Glomerular endothelial cell (primary cell): Measurements from ENCODE around the gene BCL2. TPM values are rescaled to one million over a fixed set of nuclear protein-coding genes. Genes with fewer than 3 reads are reported as not detected.

Experiments
- DNase-seq: peaks from one replicate; pipeline ENCODE4 v3.0.0-alpha.2; 2011; ENCODE audit warnings: low read depth, low spot score; ENCODE audit errors: extremely low read depth
- total RNA-seq: library from RNA; depleted of rRNA; stranded (reverse); fragments of >200 nt; gene quantifications from 2 replicates; pipeline ENCODE4 v1.2.3, GENCODE V29; 2015

BCL2 gene
- total RNA-seq, 1 donor from 2014 or later, result 6.0 TPM

DNA sequence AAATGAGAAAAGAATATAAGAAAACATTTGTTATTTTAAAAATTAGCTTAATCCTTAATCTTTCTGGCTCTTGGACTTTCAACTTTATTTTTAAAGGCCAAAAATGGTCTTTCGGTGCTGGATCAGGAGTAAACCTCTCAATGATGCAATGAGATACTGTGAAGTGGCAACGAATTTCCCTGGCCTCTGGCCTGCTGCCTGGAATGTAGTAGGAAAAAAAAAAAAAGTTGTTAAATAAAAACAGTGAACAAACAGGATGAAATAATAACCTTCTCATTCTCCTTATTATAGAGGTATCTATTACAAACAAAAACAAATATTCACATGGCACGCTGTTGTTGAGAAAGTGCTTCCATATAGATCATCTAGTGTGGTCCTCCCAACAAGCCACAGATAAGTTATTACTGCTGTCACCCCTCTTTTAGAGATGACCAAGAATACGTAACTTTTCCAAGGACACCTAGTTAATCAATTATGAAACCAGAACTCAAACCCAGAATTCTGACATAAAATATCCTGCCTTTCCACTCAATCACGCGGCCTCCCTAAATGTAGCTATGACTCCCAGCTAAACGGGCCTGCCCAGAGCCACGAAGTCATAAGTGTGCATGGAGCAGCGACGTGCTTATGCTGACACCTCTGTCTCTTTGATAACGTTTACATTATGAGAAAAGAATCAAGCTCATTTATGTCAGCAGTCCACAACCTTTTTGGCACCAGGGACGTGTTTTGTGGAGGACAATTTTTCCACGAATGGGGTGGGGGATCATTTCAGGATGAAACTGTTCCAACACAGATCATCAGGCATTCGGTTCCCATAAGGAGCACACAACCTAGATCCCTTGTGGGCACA lies 170.9 kb downstream of the BCL2 start:
- DNase-seq, result no peak

DNA sequence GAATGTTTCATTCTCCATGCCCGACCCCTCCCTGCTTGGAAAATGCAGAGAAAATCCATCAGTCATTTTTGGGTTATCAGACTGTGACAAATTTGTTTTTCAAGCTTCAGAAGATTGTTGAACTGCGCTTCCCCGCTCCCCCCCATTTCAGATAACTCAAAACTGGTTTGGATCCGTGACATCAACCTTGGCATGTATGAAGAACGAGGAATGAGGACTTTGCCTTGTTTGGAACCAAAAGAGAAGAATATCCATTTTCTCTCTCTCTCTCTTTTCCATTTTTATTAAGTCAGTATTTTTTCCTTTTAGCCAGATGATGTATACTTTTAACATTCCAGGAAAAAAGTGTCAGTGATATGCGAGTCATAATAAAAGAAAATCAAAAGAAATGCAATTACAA lies 171.6 kb downstream of the BCL2 start:
- no peak for DNase-seq

DNA sequence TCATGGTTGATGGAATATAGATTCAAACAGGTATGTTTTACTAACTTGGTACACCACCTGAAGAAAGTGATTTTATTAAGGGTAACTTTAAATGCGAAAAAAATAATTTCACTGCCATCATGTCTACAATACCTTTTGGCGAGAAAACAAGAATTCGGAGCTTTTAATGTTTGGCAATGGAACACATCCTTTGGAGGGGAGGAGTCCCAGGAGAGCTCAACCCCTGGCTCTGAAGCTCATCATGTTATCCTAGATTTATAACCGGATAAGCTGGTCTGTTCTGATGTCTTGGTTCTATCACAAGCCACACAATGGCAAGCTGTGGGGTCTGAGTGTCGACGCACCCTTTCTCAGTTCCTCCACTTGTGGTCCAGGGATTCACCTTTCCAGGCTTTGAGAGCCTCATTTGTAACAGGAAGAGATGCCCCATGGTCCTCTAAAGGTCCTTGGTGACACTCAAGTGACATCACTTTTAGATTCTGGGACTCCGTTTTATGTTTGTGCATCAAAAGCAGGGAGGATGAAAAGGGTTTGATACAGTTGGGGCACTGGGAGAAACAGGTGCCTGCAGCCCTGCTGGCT lies 172.7 kb downstream of the BCL2 start:
- no peak for DNase-seq

DNA sequence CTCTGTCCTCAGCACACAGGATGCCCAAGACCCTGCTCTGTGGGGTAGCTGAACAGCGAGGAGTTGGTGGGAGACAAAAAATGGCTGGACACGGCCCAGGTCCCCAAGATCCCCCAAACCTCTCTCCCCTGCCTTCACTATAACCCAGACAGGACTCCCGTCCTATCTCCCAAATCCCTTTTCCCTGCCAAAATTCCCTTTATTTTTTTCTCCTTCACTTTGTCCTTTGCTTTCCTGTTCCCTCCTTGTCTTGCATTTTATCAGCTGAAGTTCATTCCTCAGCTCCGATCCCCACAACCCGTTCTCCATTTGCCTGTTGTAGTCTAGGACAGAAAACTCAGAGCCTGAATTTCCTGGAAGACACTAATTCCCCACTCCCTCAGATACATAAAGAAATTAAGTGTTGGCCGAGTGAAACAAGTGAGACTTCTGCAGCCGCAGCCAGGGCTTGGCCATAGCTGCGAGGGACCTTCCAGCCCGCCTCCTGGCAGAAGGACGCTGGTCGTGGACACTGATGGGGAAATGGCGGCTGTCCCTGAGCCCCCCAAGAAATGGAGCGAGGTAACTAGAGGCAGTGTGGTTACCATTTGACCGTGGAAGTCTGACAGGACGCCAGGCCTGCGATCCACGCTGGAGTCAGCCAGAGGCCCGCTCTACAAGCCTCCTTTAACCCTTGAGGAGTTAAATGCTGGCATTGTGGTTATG lies 173.6 kb downstream of the BCL2 start:
- no peak for DNase-seq

DNA sequence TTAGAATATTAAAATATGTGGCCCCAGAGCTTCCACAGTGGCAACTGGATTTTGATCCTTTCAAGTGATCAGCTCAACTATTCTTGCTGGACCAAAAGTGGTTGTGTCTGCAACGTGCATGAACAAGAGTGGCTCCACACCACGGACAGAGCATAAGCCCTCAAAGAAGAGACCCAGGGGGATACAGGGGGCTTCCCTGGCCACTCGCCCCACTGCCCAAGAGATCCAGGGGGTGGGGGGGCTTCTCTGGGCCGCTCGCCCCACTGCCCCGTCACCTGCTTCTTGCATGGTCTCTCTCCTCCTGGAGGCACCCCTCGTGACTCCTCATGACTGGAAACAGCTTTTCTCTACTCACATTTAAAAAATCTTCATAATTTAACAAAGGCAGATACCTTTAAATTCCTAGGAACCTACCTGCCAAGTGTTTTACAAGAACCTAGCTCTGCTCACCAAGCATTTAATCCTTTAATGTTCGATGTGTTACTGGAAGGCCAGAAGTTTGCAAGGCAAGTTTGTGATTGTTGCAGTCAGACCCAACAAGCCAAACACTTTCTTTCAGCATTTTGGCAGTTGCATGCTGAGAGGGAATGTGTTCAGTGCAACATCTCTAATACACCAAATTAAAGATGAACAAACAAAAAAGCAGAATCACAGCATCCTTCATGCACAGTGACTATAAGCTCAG lies 174.3 kb downstream of the BCL2 start:
- no peak for DNase-seq

DNA sequence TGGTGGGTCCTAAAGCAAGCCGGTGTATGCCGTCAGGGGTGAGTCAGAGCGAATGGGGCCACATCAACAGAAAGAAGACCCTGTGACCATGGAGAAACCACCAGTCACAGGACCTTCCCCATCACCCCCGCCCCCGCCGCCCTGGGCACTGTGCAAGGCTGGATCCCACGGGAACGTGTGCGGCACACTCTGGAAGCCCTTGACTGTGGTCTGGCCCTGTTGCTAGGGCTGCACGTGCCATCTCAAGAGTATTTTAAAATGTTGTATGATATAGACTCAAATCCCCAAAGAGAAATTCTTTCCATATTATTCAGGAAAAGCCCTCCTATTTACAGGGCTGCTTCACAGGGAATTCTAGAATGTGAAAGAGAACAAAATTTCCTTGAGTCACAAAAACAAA lies 174.8 kb downstream of the BCL2 start:
- DNase-seq, result no peak

DNA sequence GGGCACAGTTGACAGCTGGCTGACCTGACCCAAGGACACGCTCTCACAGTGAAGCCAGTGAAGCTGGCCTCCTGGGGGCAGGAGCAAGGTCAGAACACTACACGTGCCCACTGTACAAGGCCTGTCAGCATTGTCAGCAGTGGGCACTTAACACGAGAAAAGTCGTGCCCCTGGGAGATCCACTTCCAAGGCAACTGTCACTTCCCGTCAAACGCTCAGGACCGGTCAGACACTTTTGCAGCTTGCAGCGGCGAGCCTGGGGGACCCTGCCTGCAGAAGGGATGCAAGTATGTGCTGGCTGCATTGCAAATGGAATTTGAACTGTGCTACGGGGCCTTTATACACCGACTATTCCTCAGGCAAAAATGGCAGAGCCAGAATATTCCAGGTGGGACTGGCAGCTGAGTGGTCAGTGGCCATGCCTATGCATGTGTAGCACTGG lies 176.2 kb downstream of the BCL2 start:
- DNase-seq, result no peak

DNA sequence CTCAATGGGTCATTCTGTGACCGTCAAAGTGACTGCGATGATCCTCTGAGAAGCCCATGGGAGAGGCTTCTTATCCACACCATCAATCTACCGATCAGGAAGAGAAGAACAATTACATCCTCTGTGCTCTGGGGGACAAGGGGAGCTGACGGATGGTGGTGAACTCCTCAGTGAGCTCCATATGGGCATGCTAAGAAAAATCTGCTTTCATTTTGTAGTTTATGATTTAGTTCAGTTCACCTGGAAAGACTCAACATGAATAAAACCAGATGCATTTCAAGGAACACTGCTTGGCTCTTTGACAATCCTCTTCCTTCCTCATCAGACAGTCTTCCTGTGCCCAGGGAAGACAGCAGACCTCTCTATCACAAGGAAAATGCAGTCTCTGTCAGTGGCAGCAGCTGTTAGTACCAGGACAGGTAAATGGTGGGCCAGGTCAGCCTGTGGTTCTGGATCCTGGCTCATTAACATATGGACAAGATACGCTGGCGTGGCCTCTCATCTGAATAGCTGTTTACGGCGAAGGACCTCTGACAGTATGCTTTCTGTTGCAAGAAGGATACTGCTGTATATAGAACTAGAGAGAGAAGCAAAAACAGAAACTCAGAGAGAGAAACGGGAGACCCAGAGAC lies 176.9 kb downstream of the BCL2 start:
- no peak for DNase-seq

DNA sequence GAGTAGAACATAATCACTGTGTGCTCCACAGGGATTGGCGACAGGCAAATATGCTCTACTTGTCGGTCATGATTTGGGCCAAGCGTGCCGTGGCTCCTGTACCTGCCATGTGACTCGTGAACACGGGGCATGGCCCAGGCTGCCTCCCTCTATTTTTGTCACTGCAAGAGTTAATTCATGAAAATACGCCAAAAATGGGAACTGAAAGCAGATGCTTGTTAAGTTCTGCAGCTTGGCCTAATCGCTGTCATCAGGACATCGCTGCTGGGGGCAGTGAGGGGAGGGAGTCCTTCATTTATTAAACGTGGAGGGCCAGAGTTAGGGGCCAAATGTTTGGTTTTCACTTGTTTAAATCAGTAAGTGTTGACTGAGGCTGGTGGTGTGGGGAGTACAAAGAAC lies 177.8 kb downstream of the BCL2 start:
- DNase-seq, result no peak

DNA sequence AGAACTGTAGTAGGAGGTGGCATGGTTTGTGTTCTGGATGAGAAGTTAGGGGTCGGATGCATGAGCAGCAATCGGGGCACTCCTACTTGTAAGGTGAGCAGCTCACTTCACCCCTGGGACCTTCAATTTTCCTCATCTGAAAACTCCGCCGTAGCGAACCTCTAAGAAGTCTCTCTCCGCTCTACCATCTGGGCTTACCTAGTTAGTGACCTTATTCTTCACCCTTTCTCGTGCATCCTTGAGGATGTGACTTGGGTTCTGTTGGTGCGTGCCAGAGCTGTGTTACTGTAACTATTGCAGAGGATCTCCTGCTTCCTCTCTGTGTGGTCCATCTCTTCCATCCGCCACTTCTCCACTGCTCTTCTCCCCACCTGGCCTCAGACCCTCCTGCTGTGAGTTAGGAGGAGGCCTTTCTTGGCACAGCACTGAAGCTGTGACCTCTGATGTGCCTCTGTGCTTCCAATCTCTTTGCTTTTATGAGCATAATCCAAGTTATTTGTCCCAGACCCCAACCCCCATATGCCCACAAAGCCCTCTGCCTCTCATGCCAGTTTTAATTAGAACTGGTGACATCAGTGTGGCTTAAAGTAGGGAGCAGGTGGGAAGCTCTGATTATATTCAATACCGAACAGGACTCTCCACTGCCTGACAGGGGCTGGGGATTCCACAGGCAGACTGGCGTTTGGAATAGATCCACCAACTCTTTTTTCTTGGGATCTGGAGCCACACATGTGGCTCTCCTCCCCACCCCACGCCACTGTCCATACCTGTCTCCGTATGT lies 178.4 kb downstream of the BCL2 start:
- DNase-seq, result no peak

DNA sequence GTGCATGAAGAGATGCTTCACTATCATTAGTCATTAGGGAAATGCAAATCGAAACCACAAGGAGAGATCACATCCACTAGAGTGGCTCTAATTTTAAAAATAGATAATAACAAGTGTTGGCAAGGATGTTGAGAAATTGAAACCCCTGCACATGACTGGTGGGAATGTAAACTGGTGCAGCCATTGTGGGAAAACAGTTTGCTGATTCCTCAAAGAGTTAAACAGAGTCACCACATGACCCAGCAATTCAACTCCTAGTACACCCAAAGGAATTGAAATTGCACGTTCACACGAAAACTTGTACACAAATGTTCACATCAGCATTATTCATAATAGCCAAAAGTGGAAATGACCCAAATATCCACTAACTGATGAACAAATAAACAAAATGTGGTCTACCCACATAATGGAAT lies 179.5 kb downstream of the BCL2 start:
- no peak for DNase-seq

DNA sequence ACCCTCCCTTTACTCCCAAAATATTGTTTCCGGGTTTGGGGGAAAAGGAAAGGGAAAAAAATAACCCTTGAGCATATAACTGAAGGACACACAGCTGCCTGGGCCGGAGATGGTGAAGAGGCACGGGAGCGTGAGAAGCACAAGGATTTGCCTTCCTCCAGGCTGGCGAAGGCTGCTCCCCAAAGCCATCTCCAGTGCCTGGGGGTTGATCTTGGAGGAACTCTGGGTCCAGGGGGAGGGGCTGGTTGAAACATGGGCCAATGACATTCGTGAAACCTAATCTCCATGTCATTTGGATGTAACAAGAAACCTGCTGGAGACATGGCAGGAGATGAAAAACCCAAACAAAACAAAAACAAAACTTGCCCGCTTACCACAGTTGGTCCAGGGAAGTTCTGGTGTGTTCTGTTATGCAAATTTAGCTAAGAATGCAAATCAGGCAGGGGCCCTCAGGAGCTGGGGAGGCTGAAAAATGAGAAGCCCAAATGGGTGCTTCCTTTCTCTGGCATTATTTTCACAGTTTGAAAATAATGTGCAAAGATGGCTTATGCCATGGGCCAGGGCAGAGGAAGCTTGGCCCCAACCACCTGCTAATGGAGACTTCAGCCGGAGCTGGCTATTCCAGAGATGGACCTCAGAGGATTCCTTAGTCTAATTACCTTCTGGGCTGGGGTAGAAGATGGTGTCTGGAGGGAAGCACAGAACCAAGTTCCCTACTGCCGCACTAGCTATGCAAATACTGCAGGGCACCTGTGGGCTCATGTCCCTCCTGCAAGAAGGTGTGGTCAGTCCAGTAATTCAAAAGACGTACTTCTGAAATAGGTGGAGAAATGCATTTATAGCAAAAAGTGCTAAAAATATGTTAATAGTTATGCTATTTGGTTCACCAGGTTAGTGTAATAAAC lies 180.9 kb downstream of the BCL2 start:
- DNase-seq, result no peak

DNA sequence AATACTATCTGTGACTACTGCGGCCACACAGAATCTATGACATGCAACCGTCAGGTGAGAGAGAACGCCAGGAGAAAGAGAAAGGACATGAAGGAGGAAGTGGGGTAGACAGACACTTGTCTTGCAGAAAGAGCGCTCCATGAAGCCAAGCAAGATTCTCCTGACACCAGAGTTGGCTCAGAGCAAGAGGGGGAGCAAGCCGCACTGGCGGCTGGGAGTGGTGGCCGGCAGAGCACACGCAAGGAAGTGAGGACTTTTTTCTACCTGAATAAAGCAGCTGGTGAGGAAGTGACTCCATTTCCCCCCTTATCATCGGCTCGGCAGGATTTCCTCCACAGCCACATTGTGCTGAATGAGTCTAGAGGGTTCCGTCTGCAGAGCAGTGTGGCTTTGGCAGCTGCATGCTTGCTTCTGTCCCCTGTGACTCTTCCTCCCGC lies 181.6 kb downstream of the BCL2 start:
- DNase-seq, result peak; percentile 50

DNA sequence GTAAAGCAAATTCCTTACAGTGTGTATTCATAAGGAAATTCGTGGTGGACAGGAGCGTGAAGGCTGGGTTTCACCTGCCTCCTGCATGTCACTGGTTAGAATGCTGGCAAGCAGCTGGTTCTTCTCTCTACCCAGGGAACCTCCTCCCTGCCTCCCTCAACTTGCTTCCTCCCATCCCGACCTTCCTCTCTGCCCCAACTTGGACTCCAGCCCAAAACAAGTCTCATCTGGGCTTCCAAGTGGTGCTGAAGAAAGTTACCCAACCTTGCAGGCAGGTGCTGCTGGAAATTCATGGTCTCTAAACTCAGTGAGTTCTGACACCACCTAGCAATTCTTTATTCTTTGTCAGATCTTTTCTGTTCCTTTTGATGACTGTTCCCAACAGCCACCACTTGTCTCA lies 184.5 kb downstream of the BCL2 start:
- no peak for DNase-seq

DNA sequence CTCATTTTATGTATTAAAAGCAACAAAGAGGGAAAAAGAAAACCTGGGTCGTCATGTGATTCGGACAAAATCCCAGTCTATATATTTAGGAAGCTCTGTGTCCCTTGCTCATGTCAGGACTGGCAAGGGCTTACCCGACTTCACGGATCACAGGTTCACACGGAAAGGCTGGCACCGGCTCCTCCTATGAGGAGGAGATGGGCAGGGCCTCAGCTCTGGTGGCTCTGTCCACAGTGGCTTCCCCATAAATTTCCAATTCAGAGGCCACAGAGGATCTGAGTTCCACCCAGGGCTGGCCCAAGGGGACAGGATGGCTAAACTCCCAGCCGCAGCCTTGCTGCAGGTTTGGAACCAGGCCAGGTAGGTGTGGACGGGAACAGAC lies 186.8 kb downstream of the BCL2 start:
- DNase-seq, result no peak

DNA sequence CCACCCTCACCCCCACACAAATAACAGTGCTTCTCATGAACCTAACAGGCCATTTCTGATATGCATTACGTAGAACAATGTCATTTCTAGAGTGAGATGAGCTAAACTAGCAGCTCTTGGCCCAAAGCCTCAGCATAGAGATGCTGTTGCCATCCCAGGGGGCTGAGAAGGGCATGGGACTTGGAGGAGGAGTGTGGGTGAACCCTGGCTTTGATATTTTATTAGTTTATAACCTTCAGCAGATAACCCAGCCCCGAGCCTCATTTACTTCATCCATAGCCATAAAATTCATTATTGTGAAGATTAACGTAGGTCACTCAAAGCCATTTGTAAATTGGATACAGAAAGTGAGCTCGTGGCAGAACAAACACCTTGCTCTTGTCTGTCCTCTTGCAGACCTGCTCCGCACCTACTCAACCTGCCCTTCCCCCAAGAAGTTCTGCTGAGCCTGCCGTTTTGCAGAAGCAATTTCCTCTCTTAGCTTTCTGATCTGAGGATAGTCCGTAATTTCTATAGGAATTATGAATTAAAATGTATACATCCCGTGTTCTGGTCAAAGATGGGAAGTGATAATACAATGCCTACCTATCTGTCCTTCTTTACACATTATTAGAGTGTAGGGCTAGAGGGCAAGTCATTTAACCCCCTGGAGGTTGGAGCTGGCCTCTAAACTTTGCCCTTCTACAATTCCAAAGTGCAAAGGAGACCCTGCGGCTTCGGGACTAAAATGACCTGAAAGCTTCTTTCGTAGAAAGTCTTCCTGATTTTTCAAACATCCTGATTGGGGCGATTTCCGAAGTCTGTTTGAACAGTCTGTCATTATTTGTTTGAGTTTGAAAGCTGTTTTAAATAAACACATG lies 187.4 kb downstream of the BCL2 start:
- DNase-seq, result no peak

DNA sequence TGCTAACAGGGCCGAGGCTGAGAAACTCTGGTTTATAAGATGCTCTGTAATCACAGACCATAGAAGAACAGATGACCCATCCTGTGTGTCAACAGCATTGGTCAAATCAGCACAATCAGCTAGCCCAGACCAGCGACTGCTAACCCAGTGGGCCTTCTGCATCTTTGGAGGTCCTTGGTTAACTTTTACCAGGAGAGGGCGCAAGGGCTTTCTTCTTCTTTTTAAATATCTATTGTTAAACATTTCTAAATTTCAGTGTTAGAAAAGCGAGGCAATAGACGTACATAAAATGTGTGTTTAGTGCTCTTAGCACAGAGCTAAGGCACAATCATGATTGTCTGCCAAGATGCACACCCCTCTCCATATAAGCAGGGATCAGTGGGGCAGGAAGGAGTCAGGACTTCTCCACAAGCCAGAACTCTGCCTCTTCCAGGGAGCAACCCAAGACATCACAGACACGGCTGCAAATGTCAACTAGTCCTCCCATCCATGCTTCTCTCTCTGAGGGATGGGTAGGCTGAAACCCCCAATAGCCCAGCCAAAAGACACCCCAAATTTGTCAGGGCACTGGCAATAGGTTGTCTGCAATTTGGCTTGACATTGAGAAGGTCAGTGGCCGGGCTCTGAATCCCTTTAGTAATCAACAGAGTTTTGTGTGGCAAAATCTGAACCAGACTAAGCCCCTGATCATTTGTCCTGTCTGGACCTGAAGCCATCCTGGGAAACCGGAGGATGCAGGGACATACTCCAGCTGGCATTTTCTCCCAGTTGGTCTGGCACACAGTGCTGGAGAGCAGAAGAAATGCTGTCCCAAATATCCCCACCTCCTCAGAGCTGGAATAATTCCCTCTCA lies 188.2 kb downstream of the BCL2 start:
- DNase-seq, result peak; percentile 29
